Keratinocyte (primary cell): ENCODE data around the gene SLC27A2. TPM values are rescaled to one million over a fixed set of nuclear protein-coding genes. Genes with fewer than 3 reads are reported as not detected.

Source experiments
- DNase-seq: peaks from one replicate; pipeline ENCODE4 v3.0.0-alpha.2; 2011; ENCODE audit warnings: low read depth, missing footprints, low spot score
- FAIRE-seq: peaks from 2 replicates; lab custom pipeline; 2011; peaks lifted over from hg19 to GRCh38; lab: Jason Lieb, UNC
- H2AFZ ChIP-seq: 2 replicates; pipeline ENCODE4 v1.6.0; 2012; ENCODE audit warnings: low read length, control low read depth, inconsistent platforms; ENCODE audit not compliant: control insufficient read depth
- H3K27ac ChIP-seq: 2 replicates; pipeline ENCODE4 v1.5.1; 2011; ENCODE audit warnings: low read length; ENCODE audit not compliant: control insufficient read depth, insufficient read depth
- H3K27me3 ChIP-seq: 3 replicates; pipeline ENCODE4 v1.6.0; 2011; ENCODE audit warnings: low read length; ENCODE audit not compliant: control insufficient read depth, insufficient read depth; ENCODE audit errors: extremely low read depth
- H3K36me3 ChIP-seq, 2 experiments: 2 replicates in 1 of 2; 3 replicates in 1 of 2; pipeline ENCODE4 v1.5.1; 2011; ENCODE audit warnings: low read length in 2 of 2, mild to moderate bottlenecking in 1 of 2; ENCODE audit not compliant: control insufficient read depth in 2 of 2, insufficient read depth in 2 of 2; ENCODE audit errors: extremely low read depth in 1 of 2
- H3K4me1 ChIP-seq: 3 replicates; pipeline ENCODE4 v1.5.1; 2011; ENCODE audit warnings: low read length; ENCODE audit not compliant: control insufficient read depth, insufficient read depth; ENCODE audit errors: extremely low read depth
- H3K4me2 ChIP-seq: 3 replicates; pipeline ENCODE4 v1.6.0; 2011; ENCODE audit warnings: low read depth, low read length; ENCODE audit not compliant: control insufficient read depth, insufficient read depth; ENCODE audit errors: extremely low read depth
- H3K4me3 ChIP-seq, 3 experiments: fragments of 200-600 bp in 1 of 3; sonication (generic) in 1 of 3; 2 replicates in 2 of 3; 3 replicates in 1 of 3; pipeline ENCODE4 v1.5.1; 2011 to 2016; ENCODE audit warnings: low read length in 3 of 3, mild to moderate bottlenecking in 3 of 3, control low read depth in 2 of 3, inconsistent platforms in 1 of 3, low read depth in 1 of 3, mixed read lengths in 1 of 3, mixed run types in 1 of 3, moderate library complexity in 1 of 3; ENCODE audit not compliant: control insufficient read depth in 2 of 3, insufficient read depth in 2 of 3; ENCODE audit errors: extremely low read depth in 1 of 3
- H3K79me2 ChIP-seq: 2 replicates; pipeline ENCODE4 v1.6.0; 2012; ENCODE audit warnings: low read length; ENCODE audit not compliant: control insufficient read depth, insufficient read depth
- H3K9ac ChIP-seq: 3 replicates; pipeline ENCODE4 v1.6.0; 2011; ENCODE audit warnings: low read length; ENCODE audit not compliant: control insufficient read depth, insufficient read depth; ENCODE audit errors: extremely low read depth
- H3K9me1 ChIP-seq: 3 replicates; pipeline ENCODE4 v1.6.0; 2011; ENCODE audit warnings: low read length; ENCODE audit not compliant: control insufficient read depth, insufficient read depth; ENCODE audit errors: extremely low read depth
- H3K9me3 ChIP-seq: 2 replicates; pipeline ENCODE4 v1.5.1; 2012; ENCODE audit warnings: low read depth, low read length; ENCODE audit not compliant: control insufficient read depth
- H4K20me1 ChIP-seq: 3 replicates; pipeline ENCODE4 v1.6.0; 2011; ENCODE audit warnings: low read length; ENCODE audit not compliant: control insufficient read depth, insufficient read depth; ENCODE audit errors: extremely low read depth
- EZH2 ChIP-seq: IDR thresholded peaks from one replicate; pipeline ENCODE4 v1.6.1; 2012; ENCODE audit warnings: inconsistent platforms, mild to moderate bottlenecking, low read length, moderate library complexity
- dilution Hi-C: fragments of 300-500 bp; cut with MboI; formaldehyde crosslinking; loops from one replicate; pipeline ENCODE4 v1.7.0; 2020; ENCODE audit warnings: low sequenced_read_pairs; ENCODE audit not compliant: extremely low pct_ligation_motif_present
- polyA plus RNA-seq, 5 experiments: library from polyadenylated mRNA; depleted of rRNA in 3 of 5; stranded (reverse) in 3 of 5; stranded (forward) in 1 of 5; unstranded in 1 of 5; fragments of >200 nt; gene quantifications; 1 replicate in 1 of 5; 2 replicates in 3 of 5; 3 replicates in 1 of 5; pipeline versions ENCODE4 v1.2.1 to v1.2.3, GENCODE V29; 2011 to 2012; ENCODE audit warnings: missing spikeins in 2 of 5, low read depth in 1 of 5, low replicate concordance in 1 of 5
- TF ChIP-seq, protein P1 (sequence below), 3 experiments: IDR thresholded peaks in 1 of 3; conservative IDR thresholded peaks in 1 of 3; optimal IDR thresholded peaks in 1 of 3; 2 replicates in 2 of 3; 3 replicates in 1 of 3; pipeline versions ENCODE3 to v1.5.1; 2011; ENCODE audit warnings: low read length in 3 of 3, mild to moderate bottlenecking in 3 of 3, moderate library complexity in 2 of 3, control low read depth in 1 of 3, inconsistent platforms in 1 of 3; ENCODE audit not compliant: insufficient read depth in 2 of 3; ENCODE audit errors: extremely low read depth in 1 of 3

SLC27A2 gene
- polyA plus RNA-seq, 1 donor (not counting 4 experiments of a cell fraction or from before 2014, with no cell fraction given), result 0.34 TPM

DNA sequence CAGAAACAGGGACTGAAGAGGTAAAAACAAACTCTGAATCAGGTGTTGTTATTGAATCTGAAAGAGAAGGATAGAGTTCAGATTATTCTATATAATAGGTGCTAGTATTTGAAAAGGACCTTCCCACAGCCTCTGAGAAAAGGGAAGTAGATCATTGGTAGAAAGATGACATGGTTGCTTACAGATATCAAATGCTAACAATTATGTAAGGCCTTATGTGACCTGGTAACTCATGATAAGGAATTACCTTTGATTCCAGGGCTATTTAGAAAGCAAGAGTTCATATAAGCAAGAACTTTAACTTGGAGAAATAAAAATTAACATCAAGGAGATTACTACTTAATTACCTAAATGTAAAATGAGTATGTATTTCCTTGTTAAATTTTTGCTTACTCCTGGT, 7.6 kb downstream of the SLC27A2 start:
- no peak for FAIRE-seq
- no peak overlapping the region for H3K4me2 ChIP-seq
- no peak overlapping the region for H3K27ac ChIP-seq
- H3K4me3 ChIP-seq, result no peak overlapping the region
- TF ChIP-seq, protein P1, sequence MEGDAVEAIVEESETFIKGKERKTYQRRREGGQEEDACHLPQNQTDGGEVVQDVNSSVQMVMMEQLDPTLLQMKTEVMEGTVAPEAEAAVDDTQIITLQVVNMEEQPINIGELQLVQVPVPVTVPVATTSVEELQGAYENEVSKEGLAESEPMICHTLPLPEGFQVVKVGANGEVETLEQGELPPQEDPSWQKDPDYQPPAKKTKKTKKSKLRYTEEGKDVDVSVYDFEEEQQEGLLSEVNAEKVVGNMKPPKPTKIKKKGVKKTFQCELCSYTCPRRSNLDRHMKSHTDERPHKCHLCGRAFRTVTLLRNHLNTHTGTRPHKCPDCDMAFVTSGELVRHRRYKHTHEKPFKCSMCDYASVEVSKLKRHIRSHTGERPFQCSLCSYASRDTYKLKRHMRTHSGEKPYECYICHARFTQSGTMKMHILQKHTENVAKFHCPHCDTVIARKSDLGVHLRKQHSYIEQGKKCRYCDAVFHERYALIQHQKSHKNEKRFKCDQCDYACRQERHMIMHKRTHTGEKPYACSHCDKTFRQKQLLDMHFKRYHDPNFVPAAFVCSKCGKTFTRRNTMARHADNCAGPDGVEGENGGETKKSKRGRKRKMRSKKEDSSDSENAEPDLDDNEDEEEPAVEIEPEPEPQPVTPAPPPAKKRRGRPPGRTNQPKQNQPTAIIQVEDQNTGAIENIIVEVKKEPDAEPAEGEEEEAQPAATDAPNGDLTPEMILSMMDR (optimal IDR thresholded peaks at IDR 0.05 in 1 of 3, IDR thresholded peaks at IDR 0.05 in 1 of 3, conservative IDR thresholded peaks at IDR 0.05 in 1 of 3; ENCODE audit: extremely low read depth in 1 of 3, insufficient read depth in 2 of 3, low read length in 3 of 3), result no peak
- no peak for TF ChIP-seq EZH2
- no peaks in the 10 kb centered on the region for H3K9me1 ChIP-seq
- DNase-seq, result no peak
- no peaks in the 10 kb centered on the region for H3K79me2 ChIP-seq
- no peak overlapping the region for H3K9ac ChIP-seq
- no peak overlapping the region for H2AFZ ChIP-seq
- no peaks in the 10 kb centered on the region for H3K36me3 ChIP-seq
- peaks cover 14% of the 10 kb centered on the region for H3K4me1 ChIP-seq
- H4K20me1 ChIP-seq, result no peaks in the 10 kb centered on the region
- dilution Hi-C loops, result no loop called here
- no peaks in the 10 kb centered on the region for H3K27me3 ChIP-seq
- no peaks in the 10 kb centered on the region for H3K9me3 ChIP-seq

DNA sequence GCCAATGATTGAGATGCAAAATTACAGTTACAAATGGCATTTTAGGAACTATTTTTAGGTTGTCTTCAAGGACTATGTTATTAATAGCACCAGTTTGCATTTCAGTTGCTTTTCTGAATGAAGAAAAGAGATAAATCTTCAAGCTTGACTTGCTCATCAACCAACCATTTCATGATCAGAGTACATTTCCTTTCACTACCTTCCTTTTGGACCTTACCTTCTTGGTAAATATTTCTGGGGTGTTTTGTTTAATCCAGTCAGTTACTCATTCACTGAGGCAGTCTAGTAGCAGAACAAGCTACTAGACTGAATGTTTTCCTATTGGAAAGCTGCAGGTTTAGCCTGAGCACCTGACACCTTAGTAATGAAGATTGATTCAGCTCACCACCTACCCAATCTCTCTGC, 8.2 kb downstream of the SLC27A2 start:
- no peak overlapping the region for H3K4me2 ChIP-seq
- dilution Hi-C loops, result no loop called here

More for the DNA sequence above, 8.2 kb downstream of the SLC27A2 start:
- FAIRE-seq (no peak), DNase-seq (no peak)
- no peaks in the 10 kb centered on the region for H3K9me1 ChIP-seq
- H3K79me2 ChIP-seq, result no peaks in the 10 kb centered on the region
- H2AFZ ChIP-seq, result no peak overlapping the region
- H4K20me1 ChIP-seq, result no peaks in the 10 kb centered on the region
- H3K4me3 ChIP-seq, result no peak overlapping the region
- H3K36me3 ChIP-seq, result no peaks in the 10 kb centered on the region
- no peak overlapping the region for H3K9ac ChIP-seq
- no peaks in the 10 kb centered on the region for H3K9me3 ChIP-seq
- H3K4me1 ChIP-seq, result peaks cover 14% of the 10 kb centered on the region
- TF ChIP-seq EZH2, result no peak
- TF ChIP-seq, protein P1 (optimal IDR thresholded peaks at IDR 0.05 in 1 of 3, IDR thresholded peaks at IDR 0.05 in 1 of 3, conservative IDR thresholded peaks at IDR 0.05 in 1 of 3; ENCODE audit: extremely low read depth in 1 of 3, insufficient read depth in 2 of 3, low read length in 3 of 3), result no peak
- H3K27me3 ChIP-seq, result no peaks in the 10 kb centered on the region
- H3K27ac ChIP-seq, result no peak overlapping the region
